ENCODE data around the gene PON3. TPM values are rescaled to one million over a fixed set of nuclear protein-coding genes. Genes with fewer than 3 reads are reported as not detected.

The PON3 gene
- total RNA-seq, 1 donor from 2014 or later, result not detected

DNA sequence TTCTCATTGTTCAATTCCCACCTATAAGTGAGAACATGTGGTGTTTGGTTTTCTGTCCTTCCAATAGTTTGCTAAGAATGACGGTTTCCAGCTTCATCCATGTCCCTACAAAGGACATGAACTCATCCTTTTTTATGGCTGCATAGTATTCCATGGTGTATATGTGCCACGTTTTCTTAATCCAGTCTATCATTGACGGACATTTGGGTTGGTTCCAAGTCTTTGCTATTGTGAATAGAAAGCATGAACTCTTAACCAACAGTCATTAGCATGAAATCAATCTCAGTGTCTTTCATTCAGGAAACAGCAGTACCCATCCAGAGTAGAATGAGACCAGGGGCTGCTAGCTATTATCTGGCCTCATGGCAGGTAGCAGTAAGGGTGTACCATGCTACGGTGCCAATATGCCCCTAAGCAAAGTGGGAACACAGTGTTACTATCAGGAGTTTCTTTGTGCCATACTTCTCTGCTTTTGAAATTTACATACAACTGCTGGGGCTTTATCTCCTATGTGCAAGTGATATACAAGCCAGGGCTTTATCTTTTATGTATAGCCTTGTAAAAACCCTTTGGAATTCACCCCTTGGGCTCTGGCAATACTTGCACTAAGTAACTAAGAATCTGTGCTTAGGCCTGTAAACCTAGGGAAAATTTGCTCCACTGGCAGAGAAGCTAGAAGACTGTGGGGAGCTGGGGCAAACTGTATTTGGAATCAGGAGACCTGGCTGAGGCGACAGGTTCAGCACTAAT is 33.2 kb upstream of the PON3 start:
- intact Hi-C loops (cut with micrococcal nuclease), result no loop called here
- Mint-ChIP-seq H3K4me3 (no peak overlapping the region), H3K27ac (no peak overlapping the region), H3K36me3 (ENCODE audit: low read depth) (peaks cover 3% of the 10 kb centered on the region), H3K9me3 (no peaks in the 10 kb centered on the region), H3K4me1 (ENCODE audit: low read depth) (peaks cover 4% of the 10 kb centered on the region), H3K27me3 (ENCODE audit: insufficient read depth) (peaks cover 2% of the 10 kb centered on the region)
- no peak for DNase-seq (ENCODE audit: low spot score)

DNA sequence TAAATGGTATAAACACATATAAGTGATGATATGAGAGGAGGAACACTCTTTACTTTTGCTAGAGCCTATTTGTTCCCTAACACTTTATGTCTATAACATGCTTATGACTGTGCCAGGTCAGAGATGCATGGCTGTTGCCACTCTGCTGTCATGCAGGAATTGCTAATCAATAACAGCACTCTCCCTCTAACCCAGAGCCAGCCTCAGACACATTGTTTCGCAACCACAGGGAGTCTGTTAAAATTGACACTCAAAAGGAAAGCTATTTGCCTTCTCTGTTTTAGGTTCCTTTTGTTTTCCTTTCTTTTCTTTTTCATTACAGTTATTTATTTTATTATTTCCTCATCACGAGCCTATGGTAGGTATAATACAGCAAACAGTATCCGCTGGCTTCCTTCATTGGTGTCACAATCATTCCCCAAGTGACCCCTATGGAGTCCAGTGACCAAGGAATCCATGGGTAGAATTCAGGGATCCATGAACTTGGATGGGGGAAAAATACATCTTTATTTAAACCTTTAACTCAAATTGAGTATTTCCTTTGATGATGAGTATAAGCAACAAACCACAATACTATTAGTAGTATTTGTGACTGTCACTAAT is 31.8 kb upstream of the PON3 start:
- Mint-ChIP-seq H3K4me3 (no peak overlapping the region), H3K4me1 (ENCODE audit: low read depth) (no peaks in the 10 kb centered on the region), H3K27me3 (ENCODE audit: insufficient read depth) (no peaks in the 10 kb centered on the region), H3K27ac (no peak overlapping the region), H3K36me3 (ENCODE audit: low read depth) (no peaks in the 10 kb centered on the region), H3K9me3 (no peaks in the 10 kb centered on the region)
- intact Hi-C loops (cut with micrococcal nuclease), result no loop called here
- no peak for DNase-seq (ENCODE audit: low spot score)

DNA sequence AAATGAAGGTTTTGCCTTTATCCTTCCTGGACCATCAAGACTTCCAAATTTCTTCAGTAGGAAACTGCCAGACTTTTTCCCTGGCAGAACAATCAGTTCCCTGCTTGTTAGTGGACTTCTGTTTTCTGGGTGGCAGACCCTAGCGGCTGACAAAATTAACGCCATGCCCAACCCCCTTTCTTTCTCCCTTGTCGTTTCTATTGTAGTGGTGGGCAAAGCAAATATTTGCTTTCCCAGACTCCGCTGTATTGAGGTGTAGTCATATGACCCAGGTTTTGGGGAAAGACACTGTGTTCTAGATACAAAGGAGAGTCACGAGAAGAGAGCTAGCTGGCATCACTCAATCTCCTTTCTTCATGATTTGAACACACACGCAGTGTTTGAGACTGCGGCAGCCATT is 31.0 kb upstream of the PON3 start:
- Mint-ChIP-seq H3K4me3 (no peak overlapping the region), H3K27me3 (ENCODE audit: insufficient read depth) (no peaks in the 10 kb centered on the region), H3K9me3 (no peaks in the 10 kb centered on the region), H3K27ac (no peak overlapping the region), H3K36me3 (ENCODE audit: low read depth) (no peaks in the 10 kb centered on the region), H3K4me1 (ENCODE audit: low read depth) (no peaks in the 10 kb centered on the region)
- intact Hi-C loops (cut with micrococcal nuclease), result no loop called here
- DNase-seq (ENCODE audit: low spot score), result no peak

DNA sequence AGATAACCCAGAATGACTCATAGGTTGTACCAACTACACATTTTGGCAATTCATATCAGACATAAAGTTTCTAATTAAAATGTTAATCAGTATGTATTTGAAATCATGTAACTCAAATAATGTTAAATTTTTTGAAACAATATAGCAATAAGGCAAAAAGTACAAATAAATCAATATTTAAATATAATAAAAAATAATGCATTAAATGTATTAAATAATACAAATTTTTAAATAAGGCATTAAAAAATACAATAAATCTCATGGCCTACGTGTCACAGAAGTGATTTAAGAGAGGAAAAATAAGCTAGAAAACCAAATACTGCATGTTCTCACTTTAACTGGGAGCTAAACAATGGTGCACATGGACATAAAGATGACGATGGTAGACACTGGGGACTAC is 29.5 kb upstream of the PON3 start:
- no peak overlapping the region for H3K27ac Mint-ChIP-seq
- intact Hi-C loops (cut with micrococcal nuclease), result no loop called here
- no peaks in the 10 kb centered on the region for H3K9me3 Mint-ChIP-seq
- no peaks in the 10 kb centered on the region for H3K36me3 Mint-ChIP-seq (ENCODE audit: low read depth)
- H3K27me3 Mint-ChIP-seq (ENCODE audit: insufficient read depth), result no peaks in the 10 kb centered on the region
- H3K4me3 Mint-ChIP-seq, result no peak overlapping the region
- DNase-seq (ENCODE audit: low spot score), result no peak
- H3K4me1 Mint-ChIP-seq (ENCODE audit: low read depth), result no peaks in the 10 kb centered on the region

DNA sequence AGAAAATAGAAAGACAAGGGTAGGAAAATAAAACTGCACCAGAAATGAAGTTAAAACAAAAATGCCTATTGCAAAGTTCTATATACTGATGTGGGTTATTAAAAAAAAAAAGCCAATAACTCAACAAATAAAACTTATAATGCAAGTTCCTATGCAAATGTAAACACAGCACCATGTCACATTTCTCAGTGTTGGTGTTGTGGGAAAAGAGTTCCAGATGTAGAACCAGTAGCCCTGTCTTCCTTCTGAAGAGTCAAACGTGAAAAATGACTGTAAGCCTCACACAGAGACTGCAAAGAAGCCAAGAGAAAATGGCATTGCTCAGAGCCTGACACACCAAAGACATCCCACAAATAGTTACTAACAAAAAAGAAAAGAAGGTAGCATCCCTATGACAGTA is 28.5 kb upstream of the PON3 start:
- Mint-ChIP-seq H3K9me3 (no peaks in the 10 kb centered on the region), H3K4me1 (ENCODE audit: low read depth) (no peaks in the 10 kb centered on the region), H3K36me3 (ENCODE audit: low read depth) (no peaks in the 10 kb centered on the region), H3K27me3 (ENCODE audit: insufficient read depth) (no peaks in the 10 kb centered on the region), H3K4me3 (no peak overlapping the region), H3K27ac (no peak overlapping the region)
- intact Hi-C loops (cut with micrococcal nuclease), result no loop called here
- no peak for DNase-seq (ENCODE audit: low spot score)

DNA sequence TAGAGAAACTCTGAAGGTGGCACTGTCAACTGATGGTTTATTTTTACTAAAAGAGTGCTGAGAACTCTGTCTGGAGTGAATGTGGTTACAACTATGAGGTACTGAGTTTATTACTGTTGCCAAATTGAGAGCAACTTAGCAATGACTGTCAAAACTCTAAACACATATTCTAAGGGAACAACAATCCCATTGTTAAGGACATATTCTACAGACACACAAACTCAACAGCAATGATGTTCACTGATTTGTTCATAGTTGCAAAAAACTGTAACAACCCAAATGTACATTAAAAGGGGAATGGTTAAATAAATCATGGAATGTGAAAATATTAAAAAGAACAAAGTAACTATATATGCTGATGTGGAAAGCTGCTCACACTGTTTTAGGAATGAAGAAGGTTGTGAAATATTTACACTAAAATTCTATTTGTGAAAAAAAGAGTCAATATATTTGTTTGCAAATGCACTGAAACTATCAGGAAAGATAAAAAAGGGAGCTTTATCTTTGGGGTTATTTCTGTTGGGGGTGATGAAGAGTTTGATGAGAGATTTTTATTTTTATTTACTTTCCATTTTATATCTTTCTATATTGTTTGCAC is 25.8 kb upstream of the PON3 start:
- H3K36me3 Mint-ChIP-seq (ENCODE audit: low read depth), result no peaks in the 10 kb centered on the region
- H3K4me1 Mint-ChIP-seq (ENCODE audit: low read depth), result no peaks in the 10 kb centered on the region
- intact Hi-C loops (cut with micrococcal nuclease), result no loop called here
- H3K27ac Mint-ChIP-seq, result no peak overlapping the region
- no peak overlapping the region for H3K4me3 Mint-ChIP-seq
- no peak for DNase-seq (ENCODE audit: low spot score)
- peaks cover 4% of the 10 kb centered on the region for H3K27me3 Mint-ChIP-seq (ENCODE audit: insufficient read depth)
- H3K9me3 Mint-ChIP-seq, result no peaks in the 10 kb centered on the region

DNA sequence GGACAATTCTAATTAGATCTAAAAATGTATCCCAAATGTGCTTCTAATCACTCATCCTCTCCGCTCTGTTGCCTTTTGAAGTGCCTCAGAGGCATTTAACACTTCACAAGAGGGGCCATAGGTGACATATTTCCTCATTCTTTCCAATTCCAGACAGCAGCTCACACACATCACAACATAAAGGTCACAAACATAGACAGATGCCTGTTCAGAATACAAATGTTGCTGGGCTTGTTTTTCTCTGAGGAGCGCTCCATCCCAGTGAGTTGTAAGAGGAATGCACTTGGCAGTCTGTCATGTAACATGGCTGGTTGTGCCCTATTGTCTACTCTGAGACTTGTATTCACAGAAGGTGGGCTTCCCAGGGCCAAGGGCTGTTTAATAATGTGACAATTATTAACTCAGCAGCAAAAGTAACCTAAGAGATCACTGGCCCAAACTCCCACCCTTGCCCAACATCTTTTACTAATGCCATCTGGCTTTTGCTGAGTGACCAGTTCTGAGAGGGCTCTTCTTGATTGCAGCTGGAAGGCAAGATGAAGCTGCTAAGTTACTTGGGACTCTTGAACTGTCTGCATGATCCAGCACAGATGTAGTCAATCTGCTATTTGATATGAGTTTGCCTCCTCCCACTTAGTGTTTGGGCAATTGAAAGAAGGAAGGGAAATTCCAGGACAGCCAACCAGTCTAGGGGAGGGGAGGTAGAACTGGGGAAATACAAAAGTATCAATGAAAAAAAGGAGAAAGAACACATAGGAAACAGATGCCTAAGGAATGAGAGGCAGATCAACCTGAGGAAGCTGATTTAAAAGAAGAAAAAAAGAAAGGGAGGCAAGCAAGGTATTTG is 25.0 kb upstream of the PON3 start:
- H3K9me3 Mint-ChIP-seq, result no peaks in the 10 kb centered on the region
- no peaks in the 10 kb centered on the region for H3K36me3 Mint-ChIP-seq (ENCODE audit: low read depth)
- H3K4me3 Mint-ChIP-seq, result no peak overlapping the region
- H3K27ac Mint-ChIP-seq, result no peak overlapping the region
- H3K27me3 Mint-ChIP-seq (ENCODE audit: insufficient read depth), result peaks cover 4% of the 10 kb centered on the region
- no peak for DNase-seq (ENCODE audit: low spot score)
- intact Hi-C loops (cut with micrococcal nuclease), result no loop called here
- no peaks in the 10 kb centered on the region for H3K4me1 Mint-ChIP-seq (ENCODE audit: low read depth)

DNA sequence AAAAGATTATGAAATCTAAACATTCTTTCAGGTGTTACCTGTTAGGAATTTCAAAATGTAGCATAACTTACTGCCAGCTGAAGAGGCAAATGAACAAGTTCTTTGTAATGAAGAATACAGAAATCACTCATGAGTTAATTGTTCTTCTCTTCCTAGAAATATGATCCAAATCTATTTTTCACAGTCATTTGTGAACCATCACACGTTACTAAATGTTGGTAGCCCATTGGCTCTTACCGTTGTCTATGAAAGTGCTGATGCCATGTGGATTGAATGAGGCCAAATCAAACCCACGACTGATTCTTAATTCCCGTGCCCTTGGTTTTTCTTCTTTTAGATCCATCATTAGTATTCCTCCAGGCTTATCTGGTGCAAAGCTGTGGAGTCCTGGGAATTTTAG is 15.9 kb upstream of the PON3 start:
- H3K9me3 Mint-ChIP-seq, result no peaks in the 10 kb centered on the region
- no peak for DNase-seq (ENCODE audit: low spot score)
- H3K27ac Mint-ChIP-seq, result no peak overlapping the region
- H3K4me3 Mint-ChIP-seq, result no peak overlapping the region
- intact Hi-C loops (cut with micrococcal nuclease), result no loop called here
- H3K36me3 Mint-ChIP-seq (ENCODE audit: low read depth), result no peaks in the 10 kb centered on the region
- H3K27me3 Mint-ChIP-seq (ENCODE audit: insufficient read depth), result peaks cover 2% of the 10 kb centered on the region
- H3K4me1 Mint-ChIP-seq (ENCODE audit: low read depth), result no peaks in the 10 kb centered on the region

DNA sequence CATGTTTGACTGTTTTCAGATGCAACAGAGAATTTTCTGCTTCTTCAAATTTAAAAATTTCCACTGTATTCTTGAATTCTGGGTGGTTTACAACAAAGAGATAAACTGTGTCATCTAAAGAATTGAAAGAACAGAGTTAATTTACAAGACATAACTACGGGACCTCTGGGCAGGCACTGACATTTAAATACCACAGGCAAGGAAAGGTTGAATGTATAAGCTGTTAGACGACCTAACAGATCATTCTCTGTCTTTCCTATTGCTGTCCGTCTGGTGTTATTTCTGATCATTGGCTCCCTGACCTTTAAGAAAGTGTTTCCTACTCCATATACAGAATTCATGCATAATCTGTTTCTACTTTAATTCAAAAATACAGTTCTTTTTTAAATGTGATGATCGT is 15.5 kb upstream of the PON3 start:
- Mint-ChIP-seq H3K27ac (no peak overlapping the region), H3K4me1 (ENCODE audit: low read depth) (no peaks in the 10 kb centered on the region), H3K27me3 (ENCODE audit: insufficient read depth) (peaks cover 2% of the 10 kb centered on the region), H3K9me3 (no peaks in the 10 kb centered on the region), H3K4me3 (no peak overlapping the region), H3K36me3 (ENCODE audit: low read depth) (no peaks in the 10 kb centered on the region)
- intact Hi-C loops (cut with micrococcal nuclease), result no loop called here
- DNase-seq (ENCODE audit: low spot score), result no peak

DNA sequence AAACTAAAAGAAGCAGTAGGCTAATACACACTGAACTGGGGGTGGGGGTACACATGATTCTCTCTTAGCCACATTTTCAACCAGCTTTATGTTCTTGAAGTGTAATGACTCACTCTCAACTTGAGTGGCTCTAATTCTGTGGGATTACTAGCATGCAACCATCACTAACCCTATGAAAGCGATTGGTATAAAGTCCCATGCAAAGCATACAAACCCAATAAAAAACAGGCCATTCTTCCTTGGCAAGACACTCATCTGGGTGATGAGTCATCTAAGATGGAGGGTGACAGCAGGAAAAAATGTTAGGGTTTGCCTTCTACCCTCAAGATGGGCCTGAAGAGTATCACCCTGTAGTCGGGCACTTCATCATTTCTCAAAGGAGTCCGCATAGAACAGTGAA is 14.9 kb upstream of the PON3 start:
- no peak overlapping the region for H3K27ac Mint-ChIP-seq
- H3K4me1 Mint-ChIP-seq (ENCODE audit: low read depth), result no peaks in the 10 kb centered on the region
- intact Hi-C loops (cut with micrococcal nuclease), result no loop called here
- no peak for DNase-seq (ENCODE audit: low spot score)
- no peak overlapping the region for H3K4me3 Mint-ChIP-seq
- H3K27me3 Mint-ChIP-seq (ENCODE audit: insufficient read depth), result peaks cover under 1% of the 10 kb centered on the region
- H3K36me3 Mint-ChIP-seq (ENCODE audit: low read depth), result no peaks in the 10 kb centered on the region
- H3K9me3 Mint-ChIP-seq, result no peaks in the 10 kb centered on the region

DNA sequence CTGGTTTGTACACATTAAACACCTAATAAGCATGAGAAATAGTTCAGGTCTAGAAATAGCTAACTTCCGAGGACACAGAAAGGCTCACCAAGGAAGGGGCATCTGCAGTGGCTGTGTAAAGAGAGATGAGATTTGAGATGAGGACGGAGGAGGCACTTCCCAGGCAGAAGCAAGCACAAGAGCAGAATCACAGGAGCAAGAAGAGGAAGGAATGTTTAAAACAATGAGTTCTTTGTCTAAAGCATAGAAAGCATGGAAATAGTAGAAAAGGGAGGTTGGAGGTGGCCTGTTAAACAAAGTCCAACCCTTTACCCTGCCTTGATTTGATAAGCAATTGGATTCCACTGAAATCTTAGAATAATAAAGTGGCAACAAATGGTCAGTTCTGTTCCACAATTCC is 11.6 kb upstream of the PON3 start:
- Mint-ChIP-seq H3K4me1 (ENCODE audit: low read depth) (no peaks in the 10 kb centered on the region), H3K27ac (no peak overlapping the region), H3K36me3 (ENCODE audit: low read depth) (no peaks in the 10 kb centered on the region), H3K9me3 (no peaks in the 10 kb centered on the region), H3K27me3 (ENCODE audit: insufficient read depth) (no peaks in the 10 kb centered on the region), H3K4me3 (no peak overlapping the region)
- DNase-seq (ENCODE audit: low spot score), result no peak
- intact Hi-C loops (cut with micrococcal nuclease), result no loop called here

DNA sequence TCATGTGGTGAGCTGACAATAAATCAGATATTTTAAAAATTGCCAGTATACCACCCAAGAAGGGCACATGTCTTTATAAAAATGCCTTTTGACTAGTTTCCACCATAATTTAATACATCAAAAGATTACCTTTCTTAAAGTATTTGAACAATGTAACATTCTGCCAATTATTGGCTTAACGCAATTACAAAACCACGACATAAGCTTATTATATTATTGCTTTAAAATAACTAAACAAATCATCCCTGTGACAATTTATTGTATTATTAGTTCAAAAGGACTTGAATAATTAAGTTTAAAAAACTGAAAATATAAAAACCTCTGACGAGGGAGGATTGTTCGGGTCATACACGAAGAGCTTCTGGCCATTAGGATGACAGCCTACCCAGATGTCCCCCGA is 9.6 kb upstream of the PON3 start:
- no peak for DNase-seq (ENCODE audit: low spot score)
- H3K36me3 Mint-ChIP-seq (ENCODE audit: low read depth), result no peaks in the 10 kb centered on the region
- H3K27ac Mint-ChIP-seq, result no peak overlapping the region
- no peaks in the 10 kb centered on the region for H3K4me1 Mint-ChIP-seq (ENCODE audit: low read depth)
- H3K27me3 Mint-ChIP-seq (ENCODE audit: insufficient read depth), result no peaks in the 10 kb centered on the region
- H3K4me3 Mint-ChIP-seq, result no peak overlapping the region
- intact Hi-C loops (cut with micrococcal nuclease), result no loop called here
- H3K9me3 Mint-ChIP-seq, result no peaks in the 10 kb centered on the region

DNA sequence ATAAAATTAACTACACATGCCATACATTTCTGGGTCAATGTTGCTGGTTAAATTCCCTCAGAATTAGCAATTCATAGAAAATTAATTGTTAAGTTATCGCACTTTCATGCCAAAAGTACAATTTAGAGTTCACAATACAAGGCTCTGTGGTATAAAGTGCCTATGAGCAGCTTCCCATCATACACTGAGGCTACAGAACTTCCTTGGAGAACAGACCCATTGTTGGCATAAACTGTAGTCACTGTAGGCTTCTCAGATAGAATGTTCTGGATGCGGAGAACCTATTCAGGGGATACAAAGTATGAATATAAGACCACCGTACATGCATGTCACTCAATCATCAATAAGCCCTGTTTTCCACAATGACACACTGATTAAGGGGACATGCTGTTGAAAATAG is 9.0 kb upstream of the PON3 start:
- intact Hi-C loops (cut with micrococcal nuclease), result no loop called here
- Mint-ChIP-seq H3K9me3 (no peaks in the 10 kb centered on the region), H3K36me3 (ENCODE audit: low read depth) (no peaks in the 10 kb centered on the region), H3K27me3 (ENCODE audit: insufficient read depth) (no peaks in the 10 kb centered on the region), H3K27ac (no peak overlapping the region), H3K4me3 (no peak overlapping the region), H3K4me1 (ENCODE audit: low read depth) (no peaks in the 10 kb centered on the region)
- no peak for DNase-seq (ENCODE audit: low spot score)
